ENCODE measurements around the gene MTG2. TPM values are rescaled to one million over a fixed set of nuclear protein-coding genes. Genes with fewer than 3 reads are reported as not detected.

Gene MTG2
- total RNA-seq, 1 donor from 2014 or later, result 20.8 TPM

DNA sequence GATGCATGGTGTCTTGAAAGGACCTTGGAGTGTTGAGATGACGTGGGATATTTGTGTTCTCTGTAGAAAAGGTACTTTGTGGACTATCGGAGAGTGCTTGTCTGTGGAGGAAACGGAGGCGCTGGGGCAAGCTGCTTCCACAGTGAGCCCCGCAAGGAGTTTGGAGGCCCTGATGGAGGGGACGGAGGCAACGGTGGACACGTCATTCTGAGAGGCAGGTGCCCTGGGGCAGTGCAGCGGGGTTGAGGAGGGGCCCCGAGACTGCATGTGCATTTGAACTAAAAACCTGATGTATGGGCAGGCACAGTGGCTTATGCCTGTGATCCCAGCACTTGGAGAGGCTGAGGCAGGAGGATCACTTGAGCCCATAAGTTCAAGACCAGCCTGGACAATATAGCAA lies 12.9 kb downstream of the MTG2 start:
- DNase-seq, result peak; percentile 37
- intact Hi-C loops (cut with DNase I), result no loop called here
- no peak for ATAC-seq (ENCODE audit: poor library complexity)

DNA sequence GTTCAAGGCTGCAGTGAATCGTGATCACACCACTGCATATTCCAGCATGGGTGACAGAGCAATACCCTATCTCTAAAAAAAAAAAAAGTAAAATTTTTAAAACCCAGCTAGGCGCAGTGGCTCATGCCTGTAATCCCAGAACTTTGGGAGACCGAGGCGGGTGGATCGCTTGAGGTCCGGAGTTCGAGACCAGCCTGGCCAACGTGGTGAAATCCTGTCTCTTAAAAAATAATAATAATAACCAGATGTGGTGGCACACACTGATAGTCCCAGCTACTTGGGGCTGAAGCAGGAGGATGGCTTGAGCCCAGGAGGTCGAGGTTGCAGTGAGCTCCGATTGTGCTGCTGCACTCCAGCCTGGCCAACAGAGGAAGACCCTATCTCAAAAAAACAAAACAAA lies 13.5 kb downstream of the MTG2 start:
- no peak for ATAC-seq (ENCODE audit: poor library complexity)
- intact Hi-C loops (cut with DNase I), result no loop called here
- no peak for DNase-seq

- intact Hi-C loops (cut with DNase I), result no loop called here
- DNase-seq (peak; percentile 2), ATAC-seq (ENCODE audit: poor library complexity) (no peak)
Measured at GRCh38 chr20:62197311-62197710, 14.5 kb downstream of the MTG2 start.

GRCh38 chr20:62197801-62198200 lies 15.0 kb downstream of the MTG2 start:
- peak; percentile 11 for DNase-seq
- intact Hi-C loops (cut with DNase I), result no loop called here
- no peak for ATAC-seq (ENCODE audit: poor library complexity)

GRCh38 chr20:62198496-62198895 lies 15.7 kb downstream of the MTG2 start:
- peak; percentile 9 for DNase-seq
- intact Hi-C loops (cut with DNase I), result no loop called here
- no peak for ATAC-seq (ENCODE audit: poor library complexity)

DNA sequence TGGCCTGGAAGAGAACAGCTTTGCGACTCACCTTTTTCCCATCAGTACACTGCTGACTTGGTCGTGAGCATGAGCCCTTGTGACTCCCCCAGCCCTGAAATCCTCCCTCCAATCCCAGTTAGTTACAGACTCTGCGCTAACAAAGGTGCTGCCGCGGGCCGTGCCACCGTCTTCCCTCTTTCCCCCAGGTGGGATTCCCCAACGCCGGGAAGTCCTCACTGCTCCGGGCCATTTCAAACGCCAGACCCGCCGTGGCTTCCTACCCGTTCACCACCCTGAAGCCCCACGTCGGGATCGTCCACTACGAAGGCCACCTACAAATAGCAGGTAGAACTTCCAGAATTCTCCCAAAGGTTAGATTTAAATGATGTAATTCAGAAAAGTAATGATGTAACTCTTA lies 16.1 kb downstream of the MTG2 start:
- intact Hi-C loops (cut with DNase I), result no loop called here
- no peak for ATAC-seq (ENCODE audit: poor library complexity)
- peak; percentile 10 for DNase-seq

DNA sequence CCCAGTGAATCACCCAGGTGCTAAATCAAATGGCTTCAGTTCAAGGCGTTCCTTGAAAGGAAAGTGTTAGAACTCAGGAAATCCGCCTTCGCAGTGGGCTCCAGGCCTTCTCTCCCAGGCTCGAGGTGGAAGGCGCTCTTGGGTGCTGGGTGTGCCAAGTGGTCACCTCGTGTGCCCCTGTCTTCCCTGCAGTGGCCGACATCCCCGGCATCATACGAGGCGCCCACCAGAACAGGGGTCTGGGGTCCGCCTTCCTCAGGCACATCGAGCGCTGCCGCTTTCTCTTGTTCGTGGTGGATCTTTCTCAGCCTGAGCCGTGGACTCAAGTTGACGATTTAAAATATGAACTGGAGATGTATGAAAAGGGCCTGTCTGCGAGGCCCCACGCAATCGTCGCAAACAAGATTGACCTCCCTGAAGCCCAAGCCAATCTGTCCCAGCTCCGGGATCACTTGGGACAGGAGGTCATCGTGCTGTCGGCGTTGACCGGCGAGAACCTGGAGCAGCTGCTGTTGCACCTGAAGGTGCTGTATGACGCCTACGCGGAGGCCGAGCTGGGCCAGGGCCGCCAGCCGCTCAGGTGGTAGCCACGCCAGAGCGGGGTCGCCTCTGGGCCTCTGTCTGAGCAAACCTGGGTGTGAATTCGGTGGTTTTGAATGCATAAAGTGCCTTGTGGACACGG lies 17.8 kb downstream of the MTG2 start:
- intact Hi-C loops (cut with DNase I), result no loop called here
- DNase-seq, result peak; percentile 13
- no peak for ATAC-seq (ENCODE audit: poor library complexity)

DNA sequence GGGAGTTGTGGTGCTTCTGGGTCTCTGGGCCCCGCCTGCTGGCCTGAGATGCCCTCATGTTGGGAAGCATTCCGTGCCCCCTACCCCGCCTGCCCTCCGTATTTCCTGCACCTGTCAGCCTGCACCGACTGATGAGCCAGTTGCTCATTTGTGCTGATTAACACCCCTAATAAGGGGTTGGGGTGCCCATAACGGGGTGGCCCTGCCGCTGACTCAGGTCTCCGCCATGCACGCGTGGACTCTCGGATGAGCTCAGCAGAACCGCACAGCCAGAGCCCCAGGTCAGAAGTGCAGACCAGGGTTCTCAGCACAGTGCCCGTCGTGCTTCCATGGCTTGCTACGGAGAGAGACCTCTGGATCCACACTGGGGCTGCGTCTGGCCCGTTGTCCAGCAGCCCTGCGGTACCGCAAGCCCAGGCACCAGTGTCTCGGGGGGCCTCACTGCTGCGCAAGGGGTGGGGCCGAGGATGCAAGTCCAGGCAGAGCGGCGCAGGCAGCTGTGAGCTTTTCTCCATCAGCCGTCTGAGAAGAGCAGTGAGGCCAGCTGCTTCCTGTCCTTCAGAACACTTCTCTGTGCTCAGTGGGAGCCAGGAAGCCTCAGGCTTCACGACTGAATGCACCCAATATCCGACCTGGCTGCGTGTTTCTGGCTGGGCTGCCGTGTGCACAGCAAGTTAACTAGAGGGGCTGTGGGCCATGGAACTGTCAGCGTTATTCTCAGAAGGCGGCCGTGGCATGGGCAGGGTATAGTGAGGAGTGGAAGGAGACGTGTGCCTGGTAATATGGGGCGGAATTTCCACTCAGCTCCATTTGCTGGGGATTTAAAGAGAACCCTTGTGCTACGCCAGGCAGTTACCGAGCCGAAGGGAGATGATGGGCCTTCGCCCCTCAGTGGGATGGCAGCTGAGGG lies 18.6 kb downstream of the MTG2 start:
- peak; percentile 35 for DNase-seq
- no peak for ATAC-seq (ENCODE audit: poor library complexity)
- intact Hi-C loops (cut with DNase I), result no loop called here

DNA sequence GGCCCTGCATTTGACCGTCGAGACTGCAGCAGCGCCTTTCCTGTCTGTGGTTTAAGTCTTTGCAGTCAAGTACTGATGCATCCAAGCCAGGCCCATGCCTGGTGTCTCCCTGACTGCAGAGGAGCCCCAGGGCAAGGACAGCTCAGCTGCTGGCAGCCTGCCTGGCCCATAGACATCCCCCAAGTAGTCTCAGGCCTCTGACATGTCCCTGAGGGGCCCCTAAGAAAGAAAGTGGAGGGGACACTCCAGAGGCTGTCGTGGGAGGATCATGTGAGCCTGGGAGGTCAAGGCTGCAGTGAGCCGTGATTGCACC lies 19.2 kb downstream of the MTG2 start:
- DNase-seq (peak; percentile 34), ATAC-seq (ENCODE audit: poor library complexity) (no peak)
- intact Hi-C loops (cut with DNase I), result no loop called here

- peak; percentile 14 for DNase-seq
- ATAC-seq (ENCODE audit: poor library complexity), result no peak
- intact Hi-C loops (cut with DNase I), result no loop called here
Measured at GRCh38 chr20:62202676-62203377, 20.0 kb downstream of the MTG2 start.

- ATAC-seq (ENCODE audit: poor library complexity) (no peak), DNase-seq (peak; percentile 22)
- intact Hi-C loops (cut with DNase I), result no loop called here
Measured at GRCh38 chr20:62203378-62204030, 20.7 kb downstream of the MTG2 start.

GRCh38 chr20:62205618-62206387 lies 23.0 kb downstream of the MTG2 start:
- intact Hi-C loops (cut with DNase I), result no loop called here
- ATAC-seq (ENCODE audit: poor library complexity) (no peak), DNase-seq (peak; percentile 36)

DNA sequence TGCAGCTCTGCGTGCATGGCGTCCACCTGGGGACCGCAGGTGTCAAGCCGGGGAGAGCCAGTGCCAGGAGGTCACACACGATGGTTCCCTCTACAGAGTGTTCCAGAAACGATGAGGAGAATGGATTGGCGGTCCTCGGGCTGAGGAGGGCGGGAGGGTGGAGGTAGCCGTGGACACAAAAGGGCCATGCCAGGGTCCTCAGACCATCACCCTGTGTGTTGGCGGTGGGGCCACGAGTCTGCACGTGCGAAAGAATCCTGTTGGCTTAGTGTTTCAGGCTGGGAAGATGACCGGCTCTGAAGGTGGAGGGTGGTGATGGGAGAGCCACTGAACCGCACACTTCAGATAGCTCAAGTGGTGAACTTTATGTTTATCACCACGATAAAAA lies 23.6 kb downstream of the MTG2 start:
- DNase-seq, result no peak
- no peak for ATAC-seq (ENCODE audit: poor library complexity)
- intact Hi-C loops (cut with DNase I), result no loop called here

- ATAC-seq (ENCODE audit: poor library complexity), result no peak
- intact Hi-C loops (cut with DNase I), result no loop called here
- no peak for DNase-seq
Measured at GRCh38 chr20:62208061-62208794, 25.4 kb downstream of the MTG2 start.

DNA sequence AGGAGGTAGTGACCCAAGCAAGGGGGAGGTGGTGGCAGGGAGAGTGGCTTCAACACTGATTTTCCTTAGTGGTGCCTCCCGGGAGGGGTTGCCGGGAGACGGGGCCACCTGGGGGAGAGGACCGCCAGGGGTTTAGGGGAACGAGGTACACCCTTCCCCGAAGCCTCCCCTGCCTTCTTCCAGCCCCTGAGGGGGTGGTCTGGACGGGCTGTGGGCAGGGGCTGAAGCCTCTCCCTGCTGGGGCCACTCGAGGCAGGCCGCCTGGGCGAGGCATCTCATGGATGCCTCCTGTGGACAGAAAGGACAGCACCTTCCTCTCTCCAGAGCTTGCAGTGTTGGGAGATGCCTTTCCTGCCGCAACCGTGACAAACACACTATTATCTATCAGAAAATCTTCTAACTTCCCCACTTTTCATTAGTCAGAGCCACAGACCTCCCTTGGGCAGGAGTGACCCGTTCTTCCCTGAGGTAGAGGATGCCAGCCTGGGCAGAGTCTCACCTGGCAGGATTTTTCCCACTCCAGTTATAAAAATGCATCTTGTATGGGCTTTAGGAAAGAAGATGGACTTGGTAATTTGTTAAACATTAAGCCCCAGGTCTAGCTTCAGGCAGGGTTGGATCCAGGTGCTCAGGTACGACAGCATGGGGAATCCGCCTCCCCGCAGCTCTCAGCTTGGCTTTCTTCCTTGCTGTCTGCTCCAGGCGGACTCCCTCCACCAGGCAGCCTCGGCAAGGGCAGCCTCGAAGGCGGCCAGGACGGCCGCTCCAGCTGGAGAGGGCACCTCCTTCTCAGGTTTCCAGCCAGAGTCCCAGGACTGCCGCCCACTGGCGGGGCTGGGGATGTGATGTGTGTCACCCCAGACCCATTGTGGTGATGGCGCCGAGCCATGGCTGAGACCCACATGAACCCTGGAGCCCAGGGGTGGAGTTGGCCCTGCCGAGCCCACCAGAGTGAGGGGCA lies 26.2 kb downstream of the MTG2 start:
- DNase-seq, result no peak
- ATAC-seq (ENCODE audit: poor library complexity), result no peak
- intact Hi-C loops (cut with DNase I), result no loop called here

GRCh38 chr20:62209850-62210495 lies 27.1 kb downstream of the MTG2 start:
- ATAC-seq (ENCODE audit: poor library complexity) (no peak), DNase-seq (no peak)
- intact Hi-C loops (cut with DNase I), result no loop called here

Measured in Right ventricle myocardium superior (tissue), 1 donor.